Osteoblast (primary cell): ENCODE data around the gene ARHGAP6. TPM values are rescaled to one million over a fixed set of nuclear protein-coding genes. Genes with fewer than 3 reads are reported as not detected.
A peak's percentile ranks its signal among the peaks of the same experiment; 100 is the strongest.

Experiments
- DNase-seq: peaks from one replicate; pipeline ENCODE4 v3.0.0; 2011; ENCODE audit warnings: low spot score, mixed read lengths; ENCODE audit not compliant: insufficient read length; ENCODE audit errors: missing footprints
- H2AFZ ChIP-seq: 2 replicates; pipeline ENCODE4 v1.6.0; 2011; ENCODE audit warnings: mild to moderate bottlenecking, low read length
- H3K27ac ChIP-seq: 2 replicates; pipeline ENCODE4 v1.5.1; 2011; ENCODE audit warnings: mild to moderate bottlenecking, low read depth, low read length, moderate library complexity
- H3K27me3 ChIP-seq: 2 replicates; pipeline ENCODE4 v1.6.0; 2012; ENCODE audit warnings: mild to moderate bottlenecking, control low read depth, inconsistent platforms, low read length, moderate library complexity; ENCODE audit not compliant: insufficient read depth
- H3K36me3 ChIP-seq: 2 replicates; pipeline ENCODE4 v1.5.1; 2011; ENCODE audit warnings: mild to moderate bottlenecking, low read length, control low read depth, moderate library complexity; ENCODE audit not compliant: insufficient read depth
- H3K4me1 ChIP-seq: 2 replicates; pipeline ENCODE4 v1.5.1; 2011; ENCODE audit warnings: mild to moderate bottlenecking, low read length, control low read depth, moderate library complexity; ENCODE audit not compliant: insufficient read depth
- H3K4me2 ChIP-seq: 2 replicates; pipeline ENCODE4 v1.6.0; 2011; ENCODE audit warnings: mild to moderate bottlenecking, low read length; ENCODE audit not compliant: insufficient read depth
- H3K4me3 ChIP-seq: fragments of 200-600 bp; sonication (generic); 3 replicates; pipeline ENCODE4 v1.5.1; 2012; ENCODE audit warnings: mild to moderate bottlenecking, low read length, inconsistent platforms; ENCODE audit not compliant: insufficient read depth
- H3K79me2 ChIP-seq: 2 replicates; pipeline ENCODE4 v1.6.0; 2012; ENCODE audit warnings: mild to moderate bottlenecking, low read length, control low read depth, inconsistent platforms; ENCODE audit not compliant: insufficient read depth
- H3K9me3 ChIP-seq: 2 replicates; pipeline ENCODE4 v1.5.1; 2011; ENCODE audit warnings: low read depth, low read length, control low read depth
- H4K20me1 ChIP-seq: 2 replicates; pipeline ENCODE4 v1.6.0; 2012; ENCODE audit warnings: mild to moderate bottlenecking, low read length, control low read depth; ENCODE audit not compliant: insufficient read depth
- CTCF ChIP-seq: IDR thresholded peaks from 2 replicates; pipeline ENCODE4 v1.5.1; 2011; ENCODE audit warnings: mild to moderate bottlenecking, low read depth, low read length, moderate library complexity; ENCODE audit errors: extremely low read depth
- total RNA-seq: library from RNA; depleted of rRNA; stranded (reverse); fragments of >200 nt; gene quantifications from 2 replicates; pipeline ENCODE4 v1.2.3, GENCODE V29; 2012

Gene ARHGAP6
- total RNA-seq, 1 donor = 2.2 TPM

GRCh38 chrX:11449613-11450012 is 216.1 kb downstream of the ARHGAP6 start:
- DNase-seq = no peak
- Histone ChIP-seq H3K9me3 (no peaks in the 10 kb centered on the region), H3K79me2 (no peaks in the 10 kb centered on the region), H3K4me2 (no peak overlapping the region), H3K4me1 (peaks cover 9% of the 10 kb centered on the region), H3K4me3 (no peak overlapping the region), H3K36me3 (no peaks in the 10 kb centered on the region), H3K27ac (no peak overlapping the region), H2AFZ (no peak overlapping the region), H3K27me3 (no peaks in the 10 kb centered on the region), H4K20me1 (no peaks in the 10 kb centered on the region)
- TF ChIP-seq CTCF = no peak

- TF ChIP-seq CTCF = no peak
- Histone ChIP-seq H3K79me2 (no peaks in the 10 kb centered on the region), H3K27me3 (no peaks in the 10 kb centered on the region), H3K4me1 (peaks cover 9% of the 10 kb centered on the region), H3K27ac (peak overlapping the region; percentile 77), H2AFZ (no peak overlapping the region), H4K20me1 (no peaks in the 10 kb centered on the region), H3K4me3 (no peak overlapping the region), H3K4me2 (no peak overlapping the region), H3K9me3 (no peaks in the 10 kb centered on the region), H3K36me3 (no peaks in the 10 kb centered on the region)
- DNase-seq = no peak
These were observed 218.3 kb downstream of the ARHGAP6 start for GRCh38 chrX:11447418-11447817.

- Histone ChIP-seq H3K36me3 (no peaks in the 10 kb centered on the region), H2AFZ (no peak overlapping the region), H3K27ac (peak overlapping the region; percentile 77), H3K4me2 (no peak overlapping the region), H3K4me1 (peaks cover 9% of the 10 kb centered on the region), H4K20me1 (no peaks in the 10 kb centered on the region), H3K27me3 (no peaks in the 10 kb centered on the region), H3K4me3 (no peak overlapping the region), H3K9me3 (no peaks in the 10 kb centered on the region), H3K79me2 (no peaks in the 10 kb centered on the region)
- TF ChIP-seq CTCF = no peak
- no peak for DNase-seq
These were observed 218.8 kb downstream of the ARHGAP6 start for GRCh38 chrX:11446949-11447348.

- no peak overlapping the region for H2AFZ ChIP-seq
- no peaks in the 10 kb centered on the region for H3K27me3 ChIP-seq
- no peak for TF ChIP-seq CTCF
- no peak overlapping the region for H3K4me2 ChIP-seq
- no peak for DNase-seq
- peaks cover 9% of the 10 kb centered on the region for H3K4me1 ChIP-seq
- no peaks in the 10 kb centered on the region for H3K36me3 ChIP-seq
- peak overlapping the region; percentile 77 for H3K27ac ChIP-seq
- no peaks in the 10 kb centered on the region for H4K20me1 ChIP-seq
- no peaks in the 10 kb centered on the region for H3K79me2 ChIP-seq
- no peak overlapping the region for H3K4me3 ChIP-seq
- no peaks in the 10 kb centered on the region for H3K9me3 ChIP-seq
These were observed 219.4 kb downstream of the ARHGAP6 start for GRCh38 chrX:11446336-11446735.
